Effector memory CD4-positive, alpha-beta T cell (primary cell): ENCODE results near the gene DKC1.
A peak's percentile ranks its signal among the peaks of the same experiment; 100 is the strongest.

Source experiments
- DNase-seq, 3 donors: peaks; one replicate each; pipeline ENCODE4 v3.0.0-alpha.2; 2020
- H3K27ac ChIP-seq: 2 replicates; pipeline ENCODE4 v1.7.0; 2013; ENCODE audit warnings: mild to moderate bottlenecking, low read length, moderate library complexity; ENCODE audit not compliant: insufficient read depth, poor library complexity, severe bottlenecking
- H3K27me3 ChIP-seq: replicated peaks from 2 replicates; pipeline ENCODE4 v1.7.0; 2013; ENCODE audit warnings: mild to moderate bottlenecking, low read length; ENCODE audit not compliant: insufficient read depth, control insufficient read depth, poor library complexity, severe bottlenecking
- H3K36me3 ChIP-seq: 2 replicates; pipeline ENCODE4 v1.7.0; 2013; ENCODE audit warnings: mild to moderate bottlenecking, low read length, moderate library complexity; ENCODE audit not compliant: control insufficient read depth, insufficient read depth
- H3K4me1 ChIP-seq: 2 replicates; pipeline ENCODE4 v1.7.0; 2013; ENCODE audit warnings: low read length, mild to moderate bottlenecking; ENCODE audit not compliant: control insufficient read depth, insufficient read depth, poor library complexity, severe bottlenecking
- H3K4me3 ChIP-seq: 2 replicates; pipeline ENCODE4 v1.7.0; 2013; ENCODE audit warnings: low read length, low read depth, mild to moderate bottlenecking; ENCODE audit not compliant: insufficient read depth, poor library complexity, severe bottlenecking
- H3K9me3 ChIP-seq: 2 replicates; pipeline ENCODE4 v1.7.0; 2013; ENCODE audit warnings: mild to moderate bottlenecking, low read length, moderate library complexity; ENCODE audit not compliant: control insufficient read depth

The DKC1 gene

DNA sequence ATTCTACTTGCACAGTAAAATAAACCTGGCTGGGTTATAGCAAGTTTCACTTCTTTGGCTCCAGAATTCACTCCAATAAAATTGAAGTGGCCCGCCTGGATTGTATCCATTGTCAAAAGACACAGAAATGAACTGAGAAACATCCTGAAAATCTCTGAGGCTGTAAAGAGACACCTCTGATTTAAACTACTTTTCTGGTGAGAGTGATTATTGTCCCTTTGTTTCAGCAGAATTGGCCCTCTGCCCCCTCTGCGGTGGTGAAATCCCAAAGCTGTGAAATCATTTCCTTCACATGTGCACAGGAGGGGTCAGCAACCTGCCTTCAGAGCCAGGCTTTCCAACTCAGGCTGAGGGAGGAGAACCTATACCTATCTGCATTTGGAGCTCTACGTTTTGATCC is 34.8 kb upstream of the DKC1 start:
- no peak for DNase-seq
- Histone ChIP-seq H3K4me1 (peaks cover 16% of the 10 kb centered on the region), H3K27ac (no peak overlapping the region)

DNA sequence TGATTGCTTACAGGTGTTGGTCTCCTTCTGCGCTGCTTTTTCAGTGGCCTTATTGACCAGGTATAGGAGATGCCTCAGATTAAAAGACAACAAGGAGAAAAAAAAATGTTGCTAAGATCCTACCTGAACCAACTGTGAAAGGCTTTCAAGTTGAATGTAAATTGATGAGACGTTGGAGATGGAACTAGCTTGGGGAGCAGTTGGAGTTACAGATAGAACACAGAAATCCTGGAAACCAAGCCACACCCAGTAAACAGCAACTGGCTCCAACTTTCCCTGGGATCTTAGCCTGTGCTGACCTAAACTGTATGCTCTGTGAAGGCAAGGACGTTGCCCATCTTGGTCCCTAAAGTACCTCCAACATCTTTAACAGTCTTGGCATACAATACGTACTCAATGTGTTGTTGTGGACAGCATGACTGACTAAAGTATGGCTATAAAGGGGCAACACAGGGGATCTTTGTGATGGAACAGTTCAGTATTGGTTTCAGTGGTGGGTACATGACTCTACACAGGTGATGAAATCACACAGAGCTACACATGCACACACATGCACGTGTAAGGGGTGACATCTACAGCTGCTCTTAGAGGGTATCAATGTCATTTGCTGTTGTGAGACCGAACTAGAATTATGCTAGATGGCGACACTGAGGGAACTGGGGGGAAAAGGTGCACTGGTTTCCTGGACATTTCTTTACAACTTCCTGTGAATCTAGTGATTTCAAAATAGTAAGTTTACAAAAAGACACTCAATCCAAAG is 34.1 kb upstream of the DKC1 start:
- Histone ChIP-seq H3K9me3 (no peaks in the 10 kb centered on the region), H3K27me3 (no peaks in the 10 kb centered on the region), H3K4me1 (peaks cover 16% of the 10 kb centered on the region), H3K27ac (no peak overlapping the region), H3K4me3 (no peak overlapping the region), H3K36me3 (no peaks in the 10 kb centered on the region)
- no peak for DNase-seq

More for the DNA sequence above, 34.8 kb upstream of the DKC1 start:
- Histone ChIP-seq H3K27me3 (no peaks in the 10 kb centered on the region), H3K36me3 (no peaks in the 10 kb centered on the region), H3K9me3 (no peaks in the 10 kb centered on the region), H3K4me3 (no peak overlapping the region)

DNA sequence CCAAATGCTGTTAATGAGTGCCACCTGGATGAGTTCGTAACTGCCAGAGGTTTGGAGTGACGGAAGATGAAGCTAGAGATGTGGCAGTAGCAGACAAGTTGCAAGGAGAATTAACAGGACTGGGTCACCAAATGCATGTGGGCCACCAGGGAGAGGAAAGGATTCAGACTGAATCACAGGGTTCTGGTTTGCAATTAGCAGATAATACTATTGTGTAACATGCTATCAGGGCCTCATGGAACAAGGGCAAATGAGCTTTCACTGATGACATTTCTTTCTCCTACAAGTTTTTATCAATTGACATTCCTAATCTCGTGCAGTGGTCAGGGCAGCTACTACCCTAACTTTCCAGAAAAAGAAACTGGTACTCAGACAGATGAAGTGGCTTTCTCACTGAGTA is 33.2 kb upstream of the DKC1 start:
- Histone ChIP-seq H3K36me3 (no peaks in the 10 kb centered on the region), H3K9me3 (no peaks in the 10 kb centered on the region), H3K4me3 (no peak overlapping the region), H3K4me1 (peaks cover 20% of the 10 kb centered on the region), H3K27me3 (no peaks in the 10 kb centered on the region), H3K27ac (no peak overlapping the region)
- DNase-seq = no peak

DNA sequence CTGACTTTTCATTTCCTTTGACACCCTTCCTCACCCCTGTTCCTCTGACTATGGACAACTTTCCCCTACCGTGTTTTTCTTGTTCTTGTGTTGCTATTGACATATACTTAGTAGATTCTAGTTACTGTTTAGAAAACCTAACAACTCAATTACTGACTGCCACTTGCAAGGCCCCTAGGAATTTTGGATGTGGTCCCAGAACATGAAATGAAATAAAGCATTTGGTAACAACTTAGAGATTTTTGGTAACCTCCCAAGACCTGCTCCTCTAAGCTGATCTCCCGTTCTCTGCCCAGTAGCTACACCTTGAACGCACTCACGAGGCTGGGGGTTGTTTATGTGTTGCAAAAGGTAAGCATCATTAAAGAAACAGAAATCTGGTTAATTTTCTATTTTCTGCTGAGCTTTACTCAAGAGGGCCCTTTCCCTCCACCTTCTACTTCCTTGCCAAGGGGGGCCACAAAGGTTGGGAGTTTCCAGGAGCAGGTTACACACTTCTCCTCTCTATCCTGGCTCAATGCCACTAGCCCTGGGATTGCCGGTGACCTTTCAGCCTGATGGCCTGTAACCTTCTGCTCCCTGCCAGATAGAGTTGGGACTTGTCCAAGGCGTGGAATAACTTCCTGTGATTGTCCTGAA is 32.3 kb upstream of the DKC1 start:
- Histone ChIP-seq H3K9me3 (no peaks in the 10 kb centered on the region), H3K36me3 (no peaks in the 10 kb centered on the region), H3K4me1 (peaks cover 20% of the 10 kb centered on the region), H3K27ac (no peak overlapping the region), H3K27me3 (no peaks in the 10 kb centered on the region), H3K4me3 (no peak overlapping the region)
- DNase-seq = no peak

DNA sequence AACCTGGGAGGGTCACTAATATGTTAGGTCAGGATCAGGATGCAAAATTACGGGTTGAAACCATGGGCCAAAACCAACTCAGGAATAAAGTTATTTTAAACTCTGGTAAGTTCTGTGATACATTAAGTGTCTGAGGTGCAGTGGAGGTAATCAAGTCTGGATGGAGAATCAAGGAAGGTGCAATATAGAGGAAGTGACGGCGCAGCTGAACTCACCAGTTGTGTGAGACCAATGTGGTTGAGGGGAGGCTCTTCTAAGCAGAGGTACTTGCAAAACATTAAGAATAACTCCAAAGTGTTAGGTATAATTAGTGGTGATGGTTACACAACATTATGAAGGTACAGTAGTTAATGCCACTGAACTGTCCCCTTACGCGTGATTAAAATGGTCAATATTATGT is 31.5 kb upstream of the DKC1 start:
- no peak for DNase-seq
- Histone ChIP-seq H3K4me1 (peaks cover 23% of the 10 kb centered on the region), H3K27ac (peak overlapping the region; percentile 45), H3K27me3 (no peaks in the 10 kb centered on the region), H3K4me3 (no peak overlapping the region), H3K9me3 (no peaks in the 10 kb centered on the region), H3K36me3 (no peaks in the 10 kb centered on the region)

DNA sequence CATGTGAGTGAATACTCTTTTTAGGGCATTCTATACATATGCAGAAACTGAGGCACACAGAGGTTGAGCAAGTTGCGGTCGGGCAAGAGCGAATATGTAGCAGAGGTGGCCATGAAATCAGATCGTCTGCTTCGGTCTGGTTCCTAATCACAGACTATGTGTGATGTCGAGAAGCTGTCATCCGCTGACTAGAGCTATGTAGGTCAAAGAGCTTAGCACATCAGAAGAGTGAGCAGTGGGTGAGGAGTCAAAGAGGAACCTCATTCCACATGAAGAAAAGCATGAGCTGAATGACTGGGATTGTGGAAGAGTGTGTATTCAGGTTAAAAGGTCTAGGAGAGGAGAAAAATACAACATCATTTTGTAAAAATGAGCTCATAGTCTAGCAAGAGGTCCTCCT is 30.8 kb upstream of the DKC1 start:
- H3K27me3 ChIP-seq = no peaks in the 10 kb centered on the region
- H3K27ac ChIP-seq = peak overlapping the region; percentile 45

DNA sequence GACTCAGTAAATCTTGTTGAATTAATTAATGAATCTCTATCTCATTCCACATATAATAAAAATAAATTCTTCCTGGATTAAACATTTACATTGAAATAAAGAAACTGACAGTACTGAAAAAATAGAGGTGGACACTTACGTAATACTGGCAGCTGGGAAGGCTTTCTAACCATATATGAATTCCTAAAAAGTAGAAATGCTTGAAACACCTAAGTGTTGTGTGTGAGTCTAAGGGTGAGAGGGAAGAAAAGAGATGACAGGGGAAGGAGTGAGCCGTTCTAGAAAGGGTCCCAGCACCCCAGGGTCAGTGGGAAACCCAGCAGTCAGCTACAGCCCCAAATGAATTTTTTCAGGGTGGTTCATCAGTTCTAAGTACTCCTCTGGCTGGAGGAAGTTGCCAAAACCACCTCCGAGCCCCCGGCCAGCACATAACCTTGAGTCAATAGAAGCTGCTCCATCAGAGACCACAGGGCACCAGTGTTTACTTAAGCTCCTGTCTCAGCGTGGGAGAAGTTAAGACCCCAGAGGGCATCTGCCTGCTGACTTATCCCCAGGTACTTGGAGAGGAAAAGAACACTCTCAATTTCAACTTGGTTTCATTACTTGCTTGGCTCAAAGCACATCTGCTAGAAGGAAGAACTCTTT is 30.1 kb upstream of the DKC1 start:
- Histone ChIP-seq H3K4me1 (peaks cover 34% of the 10 kb centered on the region), H3K36me3 (no peaks in the 10 kb centered on the region), H3K27me3 (no peaks in the 10 kb centered on the region), H3K4me3 (peak overlapping the region; percentile 19), H3K27ac (peak overlapping the region; percentile 45), H3K9me3 (no peaks in the 10 kb centered on the region)
- no peak for DNase-seq

More for the DNA sequence above, 30.8 kb upstream of the DKC1 start:
- H3K4me1 ChIP-seq = peaks cover 27% of the 10 kb centered on the region
- no peaks in the 10 kb centered on the region for H3K9me3 ChIP-seq
- no peaks in the 10 kb centered on the region for H3K36me3 ChIP-seq
- H3K4me3 ChIP-seq = no peak overlapping the region
- peak in 2 of 3 donors; percentile 10 to 16 for DNase-seq

DNA sequence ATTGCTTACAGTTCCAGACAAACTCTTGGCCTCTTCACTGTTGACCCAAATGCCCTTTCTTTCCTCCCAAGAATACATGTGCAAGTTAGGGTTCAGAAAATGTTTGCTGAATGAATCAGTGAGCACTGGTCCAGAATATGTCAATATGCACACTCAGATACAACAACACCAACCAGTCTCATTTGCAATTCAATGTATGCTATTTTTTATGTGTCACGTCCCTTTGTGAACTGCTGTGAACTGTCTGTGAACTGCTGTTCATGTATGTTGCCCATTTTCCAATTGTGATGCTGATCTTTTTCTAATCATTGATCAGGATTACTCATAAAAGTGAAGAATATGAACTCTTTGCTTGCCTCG is 29.6 kb upstream of the DKC1 start:
- H3K27ac ChIP-seq = peak overlapping the region; percentile 45
- peaks cover 35% of the 10 kb centered on the region for H3K4me1 ChIP-seq
- H3K4me3 ChIP-seq = no peak overlapping the region
- no peaks in the 10 kb centered on the region for H3K27me3 ChIP-seq
- DNase-seq = no peak
- no peaks in the 10 kb centered on the region for H3K36me3 ChIP-seq
- H3K9me3 ChIP-seq = no peaks in the 10 kb centered on the region

DNA sequence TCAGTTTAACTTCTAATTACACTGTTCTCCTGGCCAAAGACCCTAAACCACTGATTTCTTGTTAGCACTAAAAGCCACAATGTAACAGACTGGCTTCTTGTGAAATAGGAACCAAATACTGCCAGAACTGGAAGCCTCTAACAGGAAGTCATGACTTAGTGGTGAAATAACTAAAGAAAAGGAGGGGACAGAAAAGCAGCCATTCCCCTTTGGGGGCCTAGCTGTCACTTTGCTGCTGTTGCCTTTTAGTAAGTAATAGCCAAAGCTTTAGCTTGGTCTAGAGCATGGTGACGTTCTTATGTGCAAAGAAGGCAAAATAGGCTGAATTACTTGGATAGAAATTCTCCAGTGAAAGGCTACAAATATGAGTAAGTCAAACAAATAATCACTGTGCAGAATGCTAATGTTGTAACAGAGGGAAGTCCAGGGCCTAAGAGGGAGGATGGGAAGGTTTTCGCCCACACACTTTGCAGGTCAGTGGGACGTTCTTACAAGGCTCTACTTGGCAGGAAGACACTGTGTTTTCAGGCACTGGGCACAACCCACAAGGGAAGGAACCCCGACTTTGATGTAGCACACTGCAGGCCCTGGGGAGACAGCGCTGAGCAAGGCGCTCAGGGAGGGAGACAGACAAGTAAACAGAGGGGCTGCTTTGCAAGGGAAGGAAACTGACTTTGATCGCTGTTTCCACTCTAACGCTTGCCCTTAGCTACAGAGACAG is 28.4 kb upstream of the DKC1 start:
- DNase-seq = peak in 1 of 3 donors; percentile 12
- peaks cover 32% of the 10 kb centered on the region for H3K4me1 ChIP-seq

More for the DNA sequence above, 28.4 kb upstream of the DKC1 start:
- Histone ChIP-seq H3K36me3 (no peaks in the 10 kb centered on the region), H3K9me3 (no peaks in the 10 kb centered on the region), H3K27ac (peak overlapping the region; percentile 50), H3K4me3 (peak overlapping the region; percentile 2), H3K27me3 (no peaks in the 10 kb centered on the region)
